Adipose tissue (tissue), 3 donors: Measurements from ENCODE around the gene DIO3. TPM values are rescaled to one million over a fixed set of nuclear protein-coding genes. Genes with fewer than 3 reads are reported as not detected.

Experiments used
- H3K27ac ChIP-seq: one replicate; pipeline ENCODE4 v1.5.1; 2013; ENCODE audit warnings: low read depth, low read length
- WGBS, 3 donors: extraction: QIAGEN DNeasy Blood & Tissue Kit; methylation state at CpG; one replicate each; pipeline ENCODE4 v1.1.7; 2013; 5-methylcytosine and 5-hydroxymethylcytosine counted together
- polyA plus RNA-seq, 3 donors: library from polyadenylated mRNA; stranded (reverse); fragments of 200-250 nt; gene quantifications; one replicate each; pipeline ENCODE4 v1.2.3, GENCODE V29; 2013
- donor health status: healthy with polysubstance abuse.
- donor health status: Bipolar disorder and iron deficiency.
- donor health status: healthy.

Gene DIO3
- 10 to 100 TPM in 1 of 3 donors, 1 to 10 TPM in 2; 1.0 to 13.5 (median 9.7) TPM for polyA plus RNA-seq

DNA sequence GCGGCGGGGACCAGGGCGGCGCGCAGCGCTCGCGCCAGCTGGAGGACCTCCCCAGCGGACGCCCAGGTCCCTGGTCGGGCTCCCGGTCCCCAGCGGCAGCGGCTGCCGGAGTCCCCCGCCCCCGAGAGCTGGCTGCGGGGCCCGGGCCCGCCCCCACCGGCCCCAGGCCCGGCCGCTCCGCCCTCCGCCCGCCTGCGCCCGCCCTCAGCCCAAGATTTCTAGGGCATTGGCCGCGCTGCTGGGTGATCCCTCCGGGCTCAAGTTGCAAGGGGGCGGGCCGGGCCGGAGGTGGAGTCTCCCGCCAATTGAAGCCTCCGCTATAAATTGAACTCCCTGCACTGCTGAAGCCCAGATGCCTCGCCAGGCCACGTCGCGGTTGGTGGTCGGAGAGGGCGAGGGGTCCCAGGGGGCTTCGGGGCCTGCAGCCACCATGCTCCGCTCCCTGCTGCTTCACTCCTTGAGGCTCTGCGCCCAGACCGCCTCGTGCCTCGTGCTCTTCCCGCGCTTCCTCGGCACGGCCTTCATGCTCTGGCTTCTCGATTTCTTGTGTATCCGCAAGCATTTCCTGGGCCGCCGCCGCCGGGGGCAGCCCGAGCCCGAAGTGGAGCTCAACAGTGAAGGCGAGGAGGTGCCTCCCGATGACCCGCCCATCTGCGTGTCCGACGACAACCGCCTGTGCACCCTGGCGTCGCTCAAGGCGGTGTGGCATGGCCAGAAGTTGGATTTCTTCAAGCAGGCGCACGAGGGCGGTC is at the start of gene DIO3:
DIO3 (plus strand) TSS at position 351 of the 752 bp plus-strand sequence.
- 13 to 19% (median 16%) methylated on average over 46 to 72 of the region's 73 CpGs for WGBS, 3 donors
- no peak within 1 kb of the TSS for H3K27ac ChIP-seq

DNA sequence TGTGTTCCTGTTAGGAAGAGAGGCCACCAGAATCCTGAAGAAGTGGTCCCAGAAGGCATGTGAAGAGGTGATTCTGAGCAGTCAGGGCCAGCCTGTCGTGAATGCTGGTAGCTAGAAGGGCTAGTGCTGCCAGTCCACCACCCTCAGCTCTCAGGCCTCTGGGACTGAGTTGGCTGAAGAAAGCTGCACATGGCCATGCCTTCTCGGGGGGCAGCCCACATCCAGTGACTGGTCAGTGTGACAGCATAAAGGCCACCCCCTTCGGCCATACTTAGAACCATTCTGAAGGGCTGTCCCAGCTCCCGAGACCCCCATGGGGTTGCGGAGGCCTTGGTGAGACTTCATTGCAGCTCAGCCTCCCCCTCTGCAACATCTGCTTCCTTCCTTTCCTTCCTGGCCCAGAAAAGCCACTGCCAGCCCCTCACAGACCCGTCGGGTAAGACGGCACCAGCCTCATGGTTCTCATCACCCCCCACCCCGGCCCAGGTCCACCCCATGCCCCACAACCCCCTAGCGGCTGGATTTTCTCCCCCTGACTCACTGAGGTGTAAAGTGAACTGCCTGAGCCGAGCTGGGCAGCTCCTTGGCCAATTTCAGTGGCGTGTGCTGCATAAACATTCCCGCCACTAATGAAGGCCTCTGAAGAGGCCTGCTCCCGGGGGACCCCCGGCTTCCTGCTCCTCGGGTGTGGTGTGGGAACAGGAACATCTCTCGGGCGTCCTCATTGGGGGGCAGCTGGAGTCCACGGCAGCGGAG is 49.5 kb upstream of the DIO3 start:
- H3K27ac ChIP-seq: no peak overlapping the region
- WGBS, 3 donors: 36 to 71% (median 42%) methylated on average over 20 of the region's 20 CpGs

DNA sequence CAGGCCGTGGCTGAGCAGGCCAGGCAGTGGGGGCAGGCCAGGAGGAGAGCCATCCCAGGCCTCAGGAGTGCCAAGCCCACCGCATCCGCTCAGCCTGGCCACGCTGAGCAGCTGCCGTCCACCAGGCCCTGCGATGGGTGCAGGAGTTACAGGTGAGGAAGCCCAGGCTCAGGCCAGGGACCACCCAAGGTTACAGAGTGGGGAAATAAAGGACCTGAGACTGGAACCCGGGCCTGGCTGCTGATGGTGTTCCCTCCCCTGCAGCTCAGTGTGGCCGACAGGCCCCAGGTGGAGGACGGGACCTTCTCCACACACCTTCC is 49.0 kb upstream of the DIO3 start:
- 82 to 85% (median 84%) methylated on average over 5 to 9 of the region's 9 CpGs for WGBS, 3 donors
- H3K27ac ChIP-seq: no peak overlapping the region

DNA sequence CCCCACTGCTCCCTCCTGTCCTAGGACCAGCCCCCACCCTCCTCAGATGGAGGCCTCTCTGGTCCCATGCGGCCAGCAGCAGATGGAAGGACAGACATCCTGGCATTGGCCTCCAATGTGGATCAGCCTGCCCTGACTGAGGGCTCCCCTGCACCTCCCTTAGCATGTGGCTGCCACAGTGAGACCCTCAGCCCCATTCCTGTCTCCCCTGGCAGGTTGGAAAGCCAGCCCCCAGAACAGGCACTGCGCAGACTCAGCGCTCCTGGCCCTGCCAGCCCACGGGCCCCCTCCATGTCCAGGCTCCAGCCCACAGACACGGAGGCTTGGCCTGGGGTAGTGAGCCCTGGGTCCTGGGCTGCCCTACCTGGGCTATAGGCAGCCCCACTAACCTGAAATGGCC is 47.2 kb upstream of the DIO3 start:
- 87 to 95% (median 91%) methylated on average over 5 of the region's 5 CpGs for WGBS, 3 donors

DNA sequence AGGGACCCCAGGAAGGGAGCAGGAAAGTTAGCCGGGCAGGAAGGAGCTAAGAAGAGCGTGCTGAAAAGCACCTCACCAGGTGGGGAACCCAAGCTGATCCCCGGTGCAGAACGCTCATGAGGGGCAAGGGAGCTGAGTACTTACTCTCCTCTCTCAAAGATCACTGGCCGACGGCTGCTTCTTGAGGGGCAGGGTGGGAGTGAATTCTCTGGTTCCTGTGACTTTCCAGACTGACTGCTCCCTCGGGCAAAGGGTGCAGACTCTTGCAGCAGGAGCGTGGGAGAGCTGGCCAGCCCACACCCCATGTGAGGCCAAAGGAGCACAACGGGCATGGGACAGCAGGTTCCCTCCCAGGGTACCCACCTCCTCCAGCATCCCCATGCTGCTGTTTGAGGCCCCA is 44.9 kb upstream of the DIO3 start:
- WGBS, 3 donors: 89 to 92% (median 91%) methylated on average over 9 of the region's 9 CpGs
- no peak overlapping the region for H3K27ac ChIP-seq

More for the DNA sequence above, 47.2 kb upstream of the DIO3 start:
- H3K27ac ChIP-seq: no peak overlapping the region

DNA sequence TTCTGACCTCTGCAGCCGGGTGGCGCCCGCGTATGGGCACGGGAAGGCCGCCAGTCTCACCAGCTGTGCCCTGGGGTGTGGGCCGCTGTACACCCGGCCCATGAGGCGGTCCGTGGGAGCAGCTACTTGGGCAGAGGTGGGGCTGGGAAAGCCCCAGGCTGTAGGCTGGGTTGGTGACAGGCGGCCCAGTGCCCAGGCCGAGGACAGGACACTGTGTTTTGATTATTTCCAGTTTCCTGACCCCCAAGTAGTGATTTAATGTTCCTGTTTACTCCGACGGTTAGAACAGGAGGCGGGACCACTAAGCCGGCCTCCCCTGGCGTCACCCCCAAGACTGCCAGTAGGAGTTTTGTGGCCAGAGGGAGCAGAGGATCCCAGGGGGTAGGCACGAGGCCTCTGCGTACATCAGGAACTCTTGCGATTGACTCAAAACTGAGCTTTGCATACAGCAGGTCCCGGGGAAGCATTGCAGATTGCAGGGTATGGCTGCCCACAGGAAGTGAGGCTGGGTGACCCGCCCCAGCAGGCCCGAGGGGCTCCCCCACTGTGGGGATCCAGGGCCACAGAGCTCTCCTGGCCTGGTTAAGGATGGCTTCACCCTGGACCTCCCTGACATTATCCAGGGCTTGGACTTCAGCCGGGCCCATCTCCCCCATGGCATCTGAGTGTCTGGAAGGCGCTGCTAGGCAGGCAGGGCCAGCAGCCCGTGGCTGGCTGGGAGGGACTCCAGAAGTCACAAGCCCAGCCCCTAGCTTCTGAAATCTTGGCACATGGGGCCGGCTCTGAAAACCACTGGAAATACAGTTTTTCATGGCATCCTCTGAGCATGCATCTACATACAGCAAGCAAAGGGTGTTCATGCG is 42.5 kb upstream of the DIO3 start:
- WGBS, 3 donors: 42 to 56% (median 50%) methylated on average over 28 of the region's 28 CpGs
- no peak overlapping the region for H3K27ac ChIP-seq

DNA sequence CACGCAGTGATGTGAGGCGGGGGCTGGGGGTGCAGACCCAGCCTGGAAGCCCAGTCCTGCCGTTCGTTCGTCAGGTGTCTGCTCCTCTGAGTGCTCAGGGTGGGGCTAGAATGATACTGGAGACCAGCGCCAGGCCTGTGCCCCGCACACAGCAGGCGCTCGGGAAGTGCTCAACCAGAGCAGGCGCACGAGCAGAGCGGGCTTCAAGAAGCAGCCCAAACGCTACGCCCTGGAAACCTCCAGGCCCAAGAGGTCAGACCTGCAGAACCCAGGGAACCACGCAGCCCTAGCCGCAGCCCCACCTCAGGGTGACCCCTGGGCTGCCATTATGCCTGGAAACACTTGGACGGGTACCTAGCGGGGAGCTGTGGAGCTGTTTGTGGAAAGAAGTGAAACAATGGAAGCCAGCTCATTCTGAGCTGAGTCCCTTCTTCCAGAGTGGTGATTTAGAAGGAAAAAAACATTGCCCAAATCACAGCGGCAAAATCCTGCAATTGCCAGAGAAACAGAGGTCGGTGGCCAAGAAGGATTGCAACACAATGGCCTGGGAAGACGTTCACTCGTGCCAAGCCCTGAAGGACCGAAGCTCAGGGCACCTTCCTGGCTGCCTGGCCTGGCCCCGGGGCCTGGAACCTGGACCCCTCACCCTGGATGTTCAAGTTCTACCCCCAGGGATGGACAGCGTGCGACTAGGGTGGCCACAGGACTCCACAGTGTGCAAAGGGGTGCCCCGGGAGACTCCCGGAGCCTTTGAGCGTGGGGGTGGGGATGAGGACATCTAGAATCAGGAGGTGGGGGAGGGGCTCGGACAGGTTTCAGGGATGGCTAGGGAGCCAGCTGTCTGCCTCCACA is 40.4 kb upstream of the DIO3 start:
- H3K27ac ChIP-seq: no peak overlapping the region
- WGBS, 3 donors: 73 to 77% (median 76%) methylated on average over 30 of the region's 30 CpGs

DNA sequence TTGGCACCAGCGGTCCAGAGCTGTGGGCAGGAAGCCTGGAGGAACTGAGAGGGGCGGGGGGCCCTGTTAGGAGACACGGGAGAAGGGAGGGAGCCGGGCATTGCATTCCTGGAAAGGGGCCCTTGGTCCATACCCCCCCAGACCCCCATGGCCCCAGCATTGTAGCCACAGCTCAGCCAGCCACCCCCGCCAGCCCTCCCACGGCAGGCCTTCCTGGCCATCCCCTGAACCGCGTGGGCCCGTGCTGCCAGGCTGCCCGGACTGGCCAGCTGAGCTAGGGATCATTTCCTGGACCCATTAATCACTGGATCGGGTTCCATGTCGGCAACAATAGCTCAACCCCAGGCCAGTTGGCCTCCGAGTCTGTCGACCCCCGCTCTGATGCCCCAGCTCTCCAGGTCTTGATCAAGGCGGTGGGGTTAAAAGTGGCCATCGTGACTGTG is 39.8 kb upstream of the DIO3 start:
- WGBS, 3 donors: 60 to 65% (median 62%) methylated on average over 15 to 17 of the region's 17 CpGs
- H3K27ac ChIP-seq: no peak overlapping the region

DNA sequence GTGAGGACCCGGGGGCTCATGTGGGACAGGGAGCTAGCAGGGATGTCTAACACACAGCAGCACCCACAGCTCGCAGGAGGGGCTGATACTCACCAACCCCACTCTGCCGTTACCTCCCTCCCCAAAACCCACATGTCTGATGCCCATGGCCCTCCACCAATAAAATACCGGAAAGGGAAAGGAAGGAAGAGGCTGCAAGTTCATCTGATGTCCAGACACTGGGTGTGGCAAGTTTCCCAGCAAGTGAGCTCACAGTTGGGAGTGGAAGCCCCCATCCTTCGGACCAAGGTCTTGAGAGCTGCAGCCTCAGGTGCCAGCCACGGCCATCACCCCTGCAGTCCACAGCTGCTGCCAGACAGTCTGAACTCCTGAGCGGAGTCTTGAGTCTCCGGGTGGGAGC is 39.3 kb upstream of the DIO3 start:
- WGBS, 3 donors: 89 to 91% (median 90%) methylated on average over 8 of the region's 8 CpGs
- H3K27ac ChIP-seq: no peak overlapping the region

DNA sequence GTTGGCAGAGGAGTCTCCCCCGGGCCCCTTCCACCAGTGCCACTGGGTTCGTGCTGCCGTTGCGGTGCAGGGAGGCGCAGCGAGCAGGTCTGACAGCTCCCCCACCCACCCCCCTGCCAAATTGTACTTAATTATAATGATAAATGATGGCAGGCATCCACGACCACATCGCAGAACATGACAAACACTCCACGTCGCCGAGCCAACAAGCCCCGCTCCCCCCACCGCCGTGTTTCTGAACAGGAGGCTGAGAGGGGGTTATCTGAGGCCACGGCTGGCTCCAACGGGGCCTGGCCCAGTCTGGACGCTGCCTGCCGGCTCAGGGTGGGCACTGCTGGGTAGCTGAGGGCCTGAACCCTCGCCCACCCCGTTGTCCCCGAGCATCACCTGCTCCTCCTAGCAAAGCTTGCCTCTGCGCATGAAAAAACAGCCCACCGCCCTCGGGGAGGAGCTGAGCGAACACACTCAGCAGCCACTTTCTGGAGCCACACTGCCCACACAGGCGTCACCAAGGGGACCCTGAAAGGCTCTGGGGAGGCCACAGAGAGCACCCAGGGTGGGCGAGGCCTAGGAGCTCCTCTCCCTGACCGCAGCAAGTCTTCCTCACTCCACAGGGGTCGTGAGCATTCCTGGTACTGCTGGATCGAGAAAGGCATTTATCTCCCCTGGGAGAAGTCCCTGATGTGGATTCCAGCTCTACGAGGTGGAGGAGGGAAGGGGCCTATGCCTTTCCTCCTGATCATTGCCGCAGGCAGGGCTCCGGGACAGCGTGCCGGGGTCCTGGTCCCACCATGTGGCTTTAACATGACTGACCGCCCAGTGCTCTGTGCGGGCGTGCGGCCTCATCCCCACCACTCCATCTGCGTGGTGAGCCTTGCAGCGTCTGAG is 35.4 kb upstream of the DIO3 start:
- 63 to 78% (median 75%) methylated on average over 41 of the region's 41 CpGs for WGBS, 3 donors
- no peak overlapping the region for H3K27ac ChIP-seq

DNA sequence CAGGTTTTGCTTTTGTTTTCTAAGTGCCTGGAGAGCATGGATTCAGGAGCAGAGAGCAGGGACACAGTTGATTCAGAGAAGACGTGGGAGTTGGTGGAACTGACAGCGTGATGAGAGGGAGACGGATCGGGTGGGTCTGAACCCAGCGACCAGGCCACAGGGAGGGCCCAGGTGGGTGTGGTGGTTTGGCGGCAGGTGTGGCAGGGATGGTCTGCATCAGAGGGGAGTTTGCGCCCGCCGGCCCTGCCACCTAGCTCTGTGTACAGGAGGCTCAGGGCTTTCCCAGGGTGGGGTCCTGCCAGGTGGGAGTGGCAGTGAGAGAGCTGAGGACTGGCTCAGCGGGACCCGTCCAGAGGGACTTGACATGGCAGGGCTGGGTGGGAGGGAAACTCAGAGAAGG is 33.3 kb upstream of the DIO3 start:
- H3K27ac ChIP-seq: no peak overlapping the region
- WGBS, 3 donors: 89 to 94% (median 91%) methylated on average over 9 to 11 of the region's 11 CpGs

DNA sequence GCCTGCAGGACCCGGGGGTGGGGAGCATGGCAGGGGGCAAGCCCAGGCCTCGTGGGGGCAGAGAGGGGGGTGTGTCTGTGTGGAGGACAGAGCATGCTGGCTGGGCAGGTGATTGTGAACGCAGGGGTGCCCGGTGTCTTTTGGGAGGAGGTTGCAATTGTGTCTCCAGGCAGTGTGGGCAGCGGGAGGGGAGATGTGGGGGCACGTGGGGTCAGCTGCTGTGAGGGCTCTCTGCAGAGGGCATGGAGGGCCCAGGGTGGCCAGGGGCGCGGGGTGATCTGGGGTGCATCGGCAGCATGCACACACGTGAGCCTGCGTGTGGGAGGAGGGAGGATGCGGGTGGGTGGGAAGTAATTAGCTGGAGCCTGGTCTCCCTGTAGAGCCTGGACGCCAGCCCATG is 32.2 kb upstream of the DIO3 start:
- 58 to 75% (median 65%) methylated on average over 13 of the region's 13 CpGs for WGBS, 3 donors

DNA sequence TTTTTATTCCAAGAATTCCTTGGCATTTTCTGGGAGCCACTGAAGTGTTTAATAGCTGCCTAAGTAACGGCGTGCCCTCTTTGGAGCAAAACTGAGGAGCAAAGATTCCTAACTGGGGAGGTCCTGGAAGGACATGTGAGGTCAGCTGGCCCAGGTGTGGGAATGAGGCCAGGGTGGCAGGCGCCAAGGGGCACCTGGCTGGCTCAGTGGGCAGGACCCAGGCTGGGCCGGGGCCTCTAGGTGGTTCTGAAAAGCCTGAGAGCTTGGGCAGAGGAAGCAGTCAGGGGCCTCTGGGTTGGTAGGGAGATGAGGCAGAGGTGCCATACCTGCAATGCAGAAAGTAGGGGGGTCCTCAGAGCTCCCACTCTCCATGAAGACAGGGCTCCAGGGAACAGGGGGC is 27.1 kb upstream of the DIO3 start:
- no peak overlapping the region for H3K27ac ChIP-seq
- 86 to 93% (median 86%) methylated on average over 4 of the region's 4 CpGs for WGBS, 3 donors

More for the DNA sequence above, 32.2 kb upstream of the DIO3 start:
- H3K27ac ChIP-seq: no peak overlapping the region

DNA sequence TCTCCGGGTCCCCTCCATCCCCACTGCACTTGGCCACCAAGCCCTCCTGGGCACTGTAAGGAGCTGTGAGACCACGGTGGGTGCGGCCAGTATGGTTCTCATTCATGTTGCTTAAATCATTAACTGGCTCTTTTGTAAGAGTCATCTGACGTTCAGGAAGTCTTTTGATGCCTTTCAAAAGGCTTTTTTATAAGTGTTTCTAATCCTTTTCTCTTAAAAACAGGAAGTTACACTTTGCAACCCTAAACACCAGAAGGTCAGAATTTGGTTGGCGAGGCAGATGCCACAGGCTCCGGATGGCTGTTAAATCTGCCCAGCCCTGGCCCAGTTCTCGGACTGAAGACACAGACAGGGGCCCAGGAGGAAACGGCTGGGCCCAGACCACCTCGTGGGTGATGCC is 26.1 kb upstream of the DIO3 start:
- no peak overlapping the region for H3K27ac ChIP-seq
- WGBS, 3 donors: 46 to 71% (median 52%) methylated on average over 9 of the region's 9 CpGs

DNA sequence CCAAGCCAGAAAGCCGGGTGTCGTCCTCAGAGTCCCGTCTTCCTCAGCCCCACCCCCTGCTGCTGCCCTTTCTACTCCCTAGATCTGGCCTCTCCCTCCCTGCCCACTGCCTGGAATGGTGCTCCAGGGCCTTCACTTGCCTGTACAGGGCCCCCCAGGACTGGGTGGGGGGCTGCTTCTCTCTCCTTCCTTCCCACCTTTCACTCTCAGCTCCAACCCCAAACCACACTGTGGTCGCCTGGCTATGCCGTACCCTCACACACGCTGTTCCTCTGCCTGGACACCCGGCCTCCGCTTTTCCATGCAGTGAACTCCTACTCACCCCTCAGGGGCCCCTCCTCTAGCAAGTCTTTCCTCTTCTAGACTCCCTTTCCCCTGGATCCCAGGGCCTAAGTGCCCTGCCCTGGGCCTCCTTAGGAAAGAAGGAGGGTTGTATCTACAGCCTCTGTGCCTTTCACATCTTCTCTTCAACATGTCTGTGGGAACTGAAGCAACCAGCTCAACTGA is 25.5 kb upstream of the DIO3 start:
- no peak overlapping the region for H3K27ac ChIP-seq
- 52 to 92% (median 78%) methylated on average over 7 to 8 of the region's 8 CpGs for WGBS, 3 donors

DNA sequence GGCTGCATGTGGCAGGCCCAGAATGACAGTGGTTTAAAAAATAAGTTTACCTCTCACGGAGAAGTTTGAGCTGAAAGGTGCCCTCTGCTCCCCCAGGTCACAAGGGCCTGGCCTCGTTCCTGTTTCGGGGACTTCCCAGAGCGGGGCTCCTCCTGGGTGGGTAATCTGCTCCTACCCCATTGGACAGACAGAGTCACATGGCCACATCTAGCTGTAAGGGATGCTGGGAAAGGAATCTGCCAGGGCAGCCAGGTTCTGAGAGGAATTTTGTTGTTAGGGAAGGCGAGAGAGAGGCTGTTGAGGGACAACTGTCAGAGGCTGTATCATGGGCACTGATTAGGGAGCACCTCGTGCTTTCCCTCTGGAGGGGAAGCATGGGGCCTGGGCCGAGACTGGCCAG is 24.0 kb upstream of the DIO3 start:
- 88 to 90% (median 88%) methylated on average over 7 of the region's 7 CpGs for WGBS, 3 donors

DNA sequence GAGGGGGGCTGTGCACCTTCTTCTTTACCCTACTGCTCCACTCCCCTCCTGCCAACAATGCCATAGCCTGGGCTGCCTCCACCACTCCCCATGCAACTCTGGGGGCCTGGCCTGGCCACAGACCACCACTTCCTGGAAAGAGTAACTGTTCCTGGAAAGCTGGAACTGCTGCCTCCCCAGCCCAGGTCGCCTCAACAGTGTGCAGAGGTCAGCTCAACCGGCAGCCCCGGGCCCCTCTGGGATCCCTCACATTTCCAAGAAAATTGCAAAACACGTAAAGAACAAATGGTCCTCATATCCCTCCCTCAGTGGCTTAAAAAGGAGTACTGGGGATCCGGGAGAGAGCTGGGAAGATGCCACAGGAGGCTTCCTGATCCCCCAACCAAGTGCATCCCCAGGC is 22.4 kb upstream of the DIO3 start:
- WGBS, 3 donors: 17 to 50% (median 24%) methylated on average over 5 of the region's 5 CpGs

More for the DNA sequence above, 24.0 kb upstream of the DIO3 start:
- H3K27ac ChIP-seq: no peak overlapping the region

More for the DNA sequence above, 22.4 kb upstream of the DIO3 start:
- H3K27ac ChIP-seq: no peak overlapping the region
